Spleen (tissue), 7 donors: ENCODE data around the gene ARL13B.
"Not testable (repeated sequence)": the region's sequence is repeated elsewhere in the genome, so short reads cannot be mapped to it uniquely, and the experiment has no call there.

Source experiments
- POLR2A ChIP-seq, 3 donors: fragments of 450-650 bp; IDR thresholded peaks; one replicate each; pipeline ENCODE4 v1.5.1; 2017; ENCODE audit warnings: antibody characterized with exemption in 3 of 3, mild to moderate bottlenecking in 1 of 3
- TF ChIP-seq, protein P1 (sequence below), 11 experiments: fragments of 200-600 bp in 7 of 11; fragments of 450-650 bp in 4 of 11; sonication (generic) in 4 of 11; IDR thresholded peaks in 8 of 11; conservative IDR thresholded peaks in 3 of 11; 1 replicate in 7 of 11; 2 replicates in 4 of 11; pipeline versions ENCODE4 v1.4.0 to v1.8.0; 2016 to 2021; ENCODE audit warnings: antibody characterized with exemption in 11 of 11, inconsistent platforms in 4 of 11, mild to moderate bottlenecking in 1 of 11
- donor health status: DM: no; HTN: no; CAD: no; lungs with moderate emphysema.
- donor health status: DM: no; HTN: no; CAD: no.
- donor health status: DM: no; HTN: no; CAD: no.

DNA sequence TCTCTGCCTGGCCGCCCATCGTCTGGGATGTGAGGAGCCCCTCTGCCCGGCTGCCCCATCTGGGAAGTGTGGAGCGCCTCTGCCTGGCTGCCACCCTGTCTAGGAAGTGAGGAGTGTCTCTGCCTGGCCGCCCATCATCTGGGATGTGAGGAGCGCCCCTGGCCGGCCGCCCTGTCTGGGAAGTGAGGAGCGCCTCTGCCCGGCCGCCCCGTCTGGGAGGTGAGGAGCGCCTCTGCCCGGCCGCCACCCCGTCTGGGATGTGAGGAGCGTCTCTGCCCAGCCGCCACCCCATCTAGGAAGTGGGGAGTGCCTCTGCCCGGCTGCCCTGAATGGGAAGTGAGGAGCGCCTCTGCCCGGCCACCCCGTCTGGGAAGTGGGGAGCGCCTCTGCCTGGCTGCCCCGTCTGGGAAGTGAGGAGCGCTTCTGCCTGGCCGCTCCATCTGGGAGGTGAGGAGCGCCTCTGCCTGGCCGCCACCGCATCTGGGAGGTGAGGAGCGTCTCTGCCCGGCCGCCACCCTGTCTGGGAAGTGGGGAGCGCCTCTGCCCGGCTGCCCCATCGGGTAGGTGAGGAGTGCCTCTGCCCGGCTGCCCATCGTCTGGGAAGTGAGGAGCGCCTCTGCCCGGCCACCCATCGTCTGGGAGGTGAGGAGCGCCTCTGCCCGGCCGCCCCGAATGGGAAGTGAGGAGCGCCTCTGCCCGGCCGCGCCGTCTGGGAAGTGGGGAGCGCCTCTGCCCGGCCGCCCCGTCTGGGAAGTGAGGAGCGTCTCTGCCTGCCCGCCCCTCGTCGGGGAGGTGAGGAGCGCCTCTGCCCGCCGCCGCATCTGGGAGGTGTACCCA lies 64.4 kb downstream of the ARL13B start:
- TF ChIP-seq, protein P1, sequence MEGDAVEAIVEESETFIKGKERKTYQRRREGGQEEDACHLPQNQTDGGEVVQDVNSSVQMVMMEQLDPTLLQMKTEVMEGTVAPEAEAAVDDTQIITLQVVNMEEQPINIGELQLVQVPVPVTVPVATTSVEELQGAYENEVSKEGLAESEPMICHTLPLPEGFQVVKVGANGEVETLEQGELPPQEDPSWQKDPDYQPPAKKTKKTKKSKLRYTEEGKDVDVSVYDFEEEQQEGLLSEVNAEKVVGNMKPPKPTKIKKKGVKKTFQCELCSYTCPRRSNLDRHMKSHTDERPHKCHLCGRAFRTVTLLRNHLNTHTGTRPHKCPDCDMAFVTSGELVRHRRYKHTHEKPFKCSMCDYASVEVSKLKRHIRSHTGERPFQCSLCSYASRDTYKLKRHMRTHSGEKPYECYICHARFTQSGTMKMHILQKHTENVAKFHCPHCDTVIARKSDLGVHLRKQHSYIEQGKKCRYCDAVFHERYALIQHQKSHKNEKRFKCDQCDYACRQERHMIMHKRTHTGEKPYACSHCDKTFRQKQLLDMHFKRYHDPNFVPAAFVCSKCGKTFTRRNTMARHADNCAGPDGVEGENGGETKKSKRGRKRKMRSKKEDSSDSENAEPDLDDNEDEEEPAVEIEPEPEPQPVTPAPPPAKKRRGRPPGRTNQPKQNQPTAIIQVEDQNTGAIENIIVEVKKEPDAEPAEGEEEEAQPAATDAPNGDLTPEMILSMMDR (IDR thresholded peaks at IDR 0.05 in 8 of 11, conservative IDR thresholded peaks at IDR 0.05 in 3 of 11), result not testable (repeated sequence)
- not testable (repeated sequence) for TF ChIP-seq POLR2A (IDR thresholded peaks at IDR 0.05)
